ENCODE measurements around the gene ATOH8. TPM values are rescaled to one million over a fixed set of nuclear protein-coding genes. Genes with fewer than 3 reads are reported as not detected.

ATOH8 gene
- total and polyA plus RNA-seq, 4 experiments from 2014 or later: not detected

GRCh38 chr2:85814802-85815550 lies 61.2 kb downstream of the ATOH8 start:
- H3K36me3 ChIP-seq (ENCODE audit: insufficient read depth, low read length): no peaks in the 10 kb centered on the region

GRCh38 chr2:85819811-85820510 lies 66.2 kb downstream of the ATOH8 start:
- POLR2A ChIA-PET (ENCODE audit: partially characterized antibody): no interaction called here
- DNase-seq: no peak

More at GRCh38 chr2:85814802-85815550, 61.2 kb downstream of the ATOH8 start:
- DNase-seq: no peak
- ChIA-PET POLR2A (ENCODE audit: partially characterized antibody) (no interaction called here), CTCF (ENCODE audit: partially characterized antibody) (interaction anchor here (0.6 to 25.4 kb wide), 21 partner anchors 8 to 815 kb away, joined by 3 to 548 read pairs (median 5); partner anchors contain the start of genes ATOH8, POLR1A and PTCD3)
- peak overlapping the region in 1 of 7 donors; percentile 4 for H3K27ac Mint-ChIP-seq
- Histone ChIP-seq H3K27ac (ENCODE audit: low read depth, low read length) (no peak overlapping the region), H3K4me1 (ENCODE audit: insufficient read depth, low read length) (no peaks in the 10 kb centered on the region), H3K27me3 (ENCODE audit: insufficient read depth, low read length) (no peaks in the 10 kb centered on the region), H3K9me3 (ENCODE audit: control insufficient read depth in 1 of 2, low read length in 2 of 2) (no peaks in the 10 kb centered on the region), H3K4me3 (ENCODE audit: low read length in 2 of 2) (no peak overlapping the region)
- intact Hi-C loops (cut with micrococcal nuclease): loop anchor here (1.0 kb wide), 3 partner anchors 65 to 136 kb away; no protein-coding TSS in a partner anchor
- H3K9me3 Mint-ChIP-seq: no peaks in the 10 kb centered on the region
- no peaks in the 10 kb centered on the region for H3K36me3 Mint-ChIP-seq
- H3K4me3 Mint-ChIP-seq: no peak overlapping the region
- peaks cover 6 to 12% of the 10 kb centered on the region in 2 donors for H3K27me3 Mint-ChIP-seq
- peaks cover 0 to 2% (median 0%) of the 10 kb centered on the region in 4 donors for H3K4me1 Mint-ChIP-seq

GRCh38 chr2:85822766-85823165 lies 69.0 kb downstream of the ATOH8 start:
- no peak overlapping the region for H3K27ac Mint-ChIP-seq
- H3K4me3 ChIP-seq (ENCODE audit: low read length in 2 of 2): no peak overlapping the region
- no peaks in the 10 kb centered on the region for H3K9me3 ChIP-seq (ENCODE audit: control insufficient read depth in 1 of 2, low read length in 2 of 2)
- H3K4me1 ChIP-seq (ENCODE audit: insufficient read depth, low read length): peaks cover 8% of the 10 kb centered on the region
- no peak for DNase-seq
- H3K4me3 Mint-ChIP-seq: no peak overlapping the region
- intact Hi-C loops (cut with micrococcal nuclease): loop anchor here (10.0 kb wide), 1 partner anchor 542 kb away; no protein-coding TSS in a partner anchor
- CTCF ChIA-PET (ENCODE audit: partially characterized antibody): interaction anchor here (1.0 to 25.4 kb wide), 4 partner anchors 8 to 258 kb away, joined by 6 to 548 read pairs (median 142); partner anchors contain the start of gene ST3GAL5
- H3K4me1 Mint-ChIP-seq: peaks cover 0 to 10% (median 5%) of the 10 kb centered on the region in 4 donors
- H3K36me3 Mint-ChIP-seq: no peaks in the 10 kb centered on the region
- no peak overlapping the region for H3K27ac ChIP-seq (ENCODE audit: low read depth, low read length)
- H3K36me3 ChIP-seq (ENCODE audit: insufficient read depth, low read length): no peaks in the 10 kb centered on the region
- POLR2A ChIA-PET (ENCODE audit: partially characterized antibody): no interaction called here
- H3K27me3 ChIP-seq (ENCODE audit: insufficient read depth, low read length): no peaks in the 10 kb centered on the region
- H3K27me3 Mint-ChIP-seq: peaks cover 5 to 6% of the 10 kb centered on the region in 2 donors
- no peaks in the 10 kb centered on the region for H3K9me3 Mint-ChIP-seq

More at GRCh38 chr2:85819811-85820510, 66.2 kb downstream of the ATOH8 start:
- Mint-ChIP-seq H3K4me3 (no peak overlapping the region), H3K4me1 (no peaks in the 10 kb centered on the region), H3K27ac (peak overlapping the region in 1 of 7 donors; percentile 24), H3K27me3 (peaks cover 2 to 3% of the 10 kb centered on the region in 2 donors), H3K36me3 (no peaks in the 10 kb centered on the region), H3K9me3 (no peaks in the 10 kb centered on the region)
- Histone ChIP-seq H3K27ac (ENCODE audit: low read depth, low read length) (no peak overlapping the region), H3K4me3 (ENCODE audit: low read length in 2 of 2) (no peak overlapping the region), H3K9me3 (ENCODE audit: control insufficient read depth in 1 of 2, low read length in 2 of 2) (no peaks in the 10 kb centered on the region), H3K36me3 (ENCODE audit: insufficient read depth, low read length) (no peaks in the 10 kb centered on the region), H3K4me1 (ENCODE audit: insufficient read depth, low read length) (no peaks in the 10 kb centered on the region), H3K27me3 (ENCODE audit: insufficient read depth, low read length) (no peaks in the 10 kb centered on the region)
- intact Hi-C loops (cut with micrococcal nuclease): loop anchor here (10.0 kb wide), 1 partner anchor 545 kb away; no protein-coding TSS in a partner anchor
- CTCF ChIA-PET (ENCODE audit: partially characterized antibody): interaction anchor here (1.3 to 25.4 kb wide), 2 partner anchors 91 to 261 kb away, joined by 6 to 548 read pairs; no protein-coding TSS in a partner anchor

GRCh38 chr2:85823951-85824350 lies 70.2 kb downstream of the ATOH8 start:
- peaks cover 2 to 16% (median 9%) of the 10 kb centered on the region in 4 donors for H3K4me1 Mint-ChIP-seq
- no peak for DNase-seq
- H3K27me3 Mint-ChIP-seq: peaks cover 4 to 5% of the 10 kb centered on the region in 2 donors
- Histone ChIP-seq H3K4me3 (ENCODE audit: low read length in 2 of 2) (no peak overlapping the region), H3K9me3 (ENCODE audit: control insufficient read depth in 1 of 2, low read length in 2 of 2) (no peaks in the 10 kb centered on the region), H3K4me1 (ENCODE audit: insufficient read depth, low read length) (peaks cover 14% of the 10 kb centered on the region), H3K27ac (ENCODE audit: low read depth, low read length) (no peak overlapping the region), H3K36me3 (ENCODE audit: insufficient read depth, low read length) (no peaks in the 10 kb centered on the region), H3K27me3 (ENCODE audit: insufficient read depth, low read length) (no peaks in the 10 kb centered on the region)
- ChIA-PET POLR2A (ENCODE audit: partially characterized antibody) (interaction anchor here (1.2 kb wide), 1 partner anchor 256 kb away, joined by 3 read pairs; no protein-coding TSS in a partner anchor), CTCF (ENCODE audit: partially characterized antibody) (interaction anchor here (0.8 to 25.4 kb wide), 5 partner anchors 8 to 257 kb away, joined by 3 to 548 read pairs (median 9); partner anchors contain the start of gene ST3GAL5)
- no peaks in the 10 kb centered on the region for H3K9me3 Mint-ChIP-seq
- no peak overlapping the region for H3K27ac Mint-ChIP-seq
- intact Hi-C loops (cut with micrococcal nuclease): loop anchor here (10.0 kb wide), 1 partner anchor 541 kb away; no protein-coding TSS in a partner anchor
- H3K36me3 Mint-ChIP-seq: no peaks in the 10 kb centered on the region
- no peak overlapping the region for H3K4me3 Mint-ChIP-seq

- peak; percentile 77 to 80 (median 79) for DNase-seq
- H3K27ac ChIP-seq (ENCODE audit: low read depth, low read length): no peak overlapping the region
- Mint-ChIP-seq H3K27me3 (peaks cover 3 to 4% of the 10 kb centered on the region in 2 donors), H3K9me3 (peaks cover 0 to 2% (median 0%) of the 10 kb centered on the region in 8 donors), H3K4me3 (peak overlapping the region in 4 of 8 donors; percentile 36 to 64 (median 57)), H3K4me1 (peaks cover 8 to 24% (median 18%) of the 10 kb centered on the region in 4 donors), H3K27ac (peak overlapping the region; percentile 23 to 74 (median 57)), H3K36me3 (no peaks in the 10 kb centered on the region)
- ChIA-PET POLR2A (ENCODE audit: partially characterized antibody) (interaction anchor here (0.6 to 8.1 kb wide), 11 partner anchors 22 to 499 kb away, joined by 3 to 104 read pairs (median 6); partner anchors contain the start of genes POLR1A, PTCD3, ST3GAL5 and TGOLN2), CTCF (ENCODE audit: partially characterized antibody) (interaction anchor here (0.6 to 25.4 kb wide), 61 partner anchors 8 to 543 kb away, joined by 3 to 548 read pairs (median 5); partner anchors contain the start of genes POLR1A, PTCD3 and ST3GAL5)
- H3K4me1 ChIP-seq (ENCODE audit: insufficient read depth, low read length): peaks cover 14% of the 10 kb centered on the region
- no peaks in the 10 kb centered on the region for H3K9me3 ChIP-seq (ENCODE audit: control insufficient read depth in 1 of 2, low read length in 2 of 2)
- no peak overlapping the region for H3K4me3 ChIP-seq (ENCODE audit: low read length in 2 of 2)
- H3K27me3 ChIP-seq (ENCODE audit: insufficient read depth, low read length): no peaks in the 10 kb centered on the region
- intact Hi-C loops (cut with micrococcal nuclease): loop anchor here (1.0 to 10.0 kb wide), 6 partner anchors 26 to 538 kb away; partner anchors contain the start of gene POLR1A
- H3K36me3 ChIP-seq (ENCODE audit: insufficient read depth, low read length): no peaks in the 10 kb centered on the region
These were observed 73.4 kb downstream of the ATOH8 start for GRCh38 chr2:85826990-85827878.
